Measurements from ENCODE around the gene ST6GALNAC3.

ST6GALNAC3 gene

DNA sequence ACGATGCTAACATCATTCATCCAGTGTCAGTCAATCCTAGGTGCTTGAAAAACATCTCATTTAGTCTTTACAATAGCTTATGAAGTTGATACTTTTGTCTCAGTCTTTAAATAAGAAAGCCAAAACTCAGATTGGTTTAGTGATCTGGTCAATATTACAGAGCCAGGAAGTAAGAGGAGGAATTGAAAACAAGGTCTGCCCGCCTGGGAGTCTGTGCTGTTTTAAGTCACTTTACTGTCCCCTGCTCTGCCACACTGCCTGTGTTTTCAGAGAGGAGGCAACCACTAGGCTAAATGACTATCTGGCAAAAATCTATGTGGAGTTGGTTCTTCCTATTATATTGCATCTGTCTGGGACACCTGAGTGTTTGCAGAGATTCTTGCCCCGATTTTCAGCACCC is 62.3 kb downstream of the ST6GALNAC3 start:
- no peaks in the 10 kb centered on the region for H3F3A ChIP-seq (ENCODE audit: low read depth)
- no peak overlapping the region for H2AFZ ChIP-seq (ENCODE audit: low read length)
- H3K9ac ChIP-seq (ENCODE audit: low read depth, low read length, poor library complexity, severe bottlenecking) = no peak overlapping the region
- H3K4me3 ChIP-seq (ENCODE audit: low read length, poor library complexity, severe bottlenecking) = no peak overlapping the region
- no peak overlapping the region for H3K4me2 ChIP-seq (ENCODE audit: low read depth, low read length, poor library complexity, severe bottlenecking)
- no peaks in the 10 kb centered on the region for H3K9me3 ChIP-seq (ENCODE audit: insufficient read depth, low read depth, low read length)
- H3K9me2 ChIP-seq (replicated peaks; ENCODE audit: low read depth, low read length) = no peaks in the 10 kb centered on the region
- no peaks in the 10 kb centered on the region for H4K20me1 ChIP-seq (ENCODE audit: insufficient read depth, low read length, poor library complexity, severe bottlenecking)
- no peak for TF ChIP-seq EZH2phosphoT487 (IDR thresholded peaks at IDR 0.05; ENCODE audit: borderline replicate concordance)
- TF ChIP-seq, protein P1, sequence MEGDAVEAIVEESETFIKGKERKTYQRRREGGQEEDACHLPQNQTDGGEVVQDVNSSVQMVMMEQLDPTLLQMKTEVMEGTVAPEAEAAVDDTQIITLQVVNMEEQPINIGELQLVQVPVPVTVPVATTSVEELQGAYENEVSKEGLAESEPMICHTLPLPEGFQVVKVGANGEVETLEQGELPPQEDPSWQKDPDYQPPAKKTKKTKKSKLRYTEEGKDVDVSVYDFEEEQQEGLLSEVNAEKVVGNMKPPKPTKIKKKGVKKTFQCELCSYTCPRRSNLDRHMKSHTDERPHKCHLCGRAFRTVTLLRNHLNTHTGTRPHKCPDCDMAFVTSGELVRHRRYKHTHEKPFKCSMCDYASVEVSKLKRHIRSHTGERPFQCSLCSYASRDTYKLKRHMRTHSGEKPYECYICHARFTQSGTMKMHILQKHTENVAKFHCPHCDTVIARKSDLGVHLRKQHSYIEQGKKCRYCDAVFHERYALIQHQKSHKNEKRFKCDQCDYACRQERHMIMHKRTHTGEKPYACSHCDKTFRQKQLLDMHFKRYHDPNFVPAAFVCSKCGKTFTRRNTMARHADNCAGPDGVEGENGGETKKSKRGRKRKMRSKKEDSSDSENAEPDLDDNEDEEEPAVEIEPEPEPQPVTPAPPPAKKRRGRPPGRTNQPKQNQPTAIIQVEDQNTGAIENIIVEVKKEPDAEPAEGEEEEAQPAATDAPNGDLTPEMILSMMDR (conservative IDR thresholded peaks at IDR 0.05; ENCODE audit: low read length) = no peak
- no peaks in the 10 kb centered on the region for H3K27me3 ChIP-seq (ENCODE audit: insufficient read depth, low read length, poor library complexity, severe bottlenecking)
- no peaks in the 10 kb centered on the region for H3K79me2 ChIP-seq (ENCODE audit: insufficient read depth, low read length)
- H3K36me3 ChIP-seq (ENCODE audit: insufficient read depth, low read length) = no peaks in the 10 kb centered on the region
- H3K4me1 ChIP-seq (ENCODE audit: insufficient read depth, low read length, poor library complexity, severe bottlenecking) = no peaks in the 10 kb centered on the region

DNA sequence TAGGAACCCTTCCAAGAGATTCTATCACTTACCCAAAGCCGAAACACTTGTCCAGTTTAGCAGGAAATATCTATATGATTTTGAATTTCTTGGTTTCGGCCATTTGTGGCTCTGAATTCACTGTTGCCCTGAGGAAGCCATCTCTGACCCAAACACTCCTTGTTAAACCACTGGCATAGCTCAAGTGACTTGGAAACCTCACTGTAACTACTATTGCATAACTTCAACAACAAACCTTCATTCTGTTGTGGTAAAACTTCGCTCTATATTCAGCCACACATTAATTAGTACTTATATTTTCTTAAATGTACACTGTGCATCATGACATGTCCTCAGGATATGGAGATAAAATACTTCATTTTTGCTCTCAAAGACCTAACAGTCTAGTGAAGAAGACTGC is 63.2 kb downstream of the ST6GALNAC3 start:
- Histone ChIP-seq H3K36me3 (ENCODE audit: insufficient read depth, low read length) (no peaks in the 10 kb centered on the region), H3K4me3 (ENCODE audit: low read length, poor library complexity, severe bottlenecking) (no peak overlapping the region), H3K27me3 (ENCODE audit: insufficient read depth, low read length, poor library complexity, severe bottlenecking) (no peaks in the 10 kb centered on the region), H3K4me2 (ENCODE audit: low read depth, low read length, poor library complexity, severe bottlenecking) (no peak overlapping the region), H3K79me2 (ENCODE audit: insufficient read depth, low read length) (no peaks in the 10 kb centered on the region), H2AFZ (ENCODE audit: low read length) (no peak overlapping the region), H3K9me2 (replicated peaks; ENCODE audit: low read depth, low read length) (no peaks in the 10 kb centered on the region), H3K4me1 (ENCODE audit: insufficient read depth, low read length, poor library complexity, severe bottlenecking) (no peaks in the 10 kb centered on the region), H4K20me1 (ENCODE audit: insufficient read depth, low read length, poor library complexity, severe bottlenecking) (no peaks in the 10 kb centered on the region), H3F3A (ENCODE audit: low read depth) (no peaks in the 10 kb centered on the region), H3K9ac (ENCODE audit: low read depth, low read length, poor library complexity, severe bottlenecking) (no peak overlapping the region), H3K9me3 (ENCODE audit: insufficient read depth, low read depth, low read length) (no peaks in the 10 kb centered on the region)
- TF ChIP-seq EZH2phosphoT487 (IDR thresholded peaks at IDR 0.05; ENCODE audit: borderline replicate concordance) = no peak
- TF ChIP-seq, protein P1 (conservative IDR thresholded peaks at IDR 0.05; ENCODE audit: low read length) = no peak

DNA sequence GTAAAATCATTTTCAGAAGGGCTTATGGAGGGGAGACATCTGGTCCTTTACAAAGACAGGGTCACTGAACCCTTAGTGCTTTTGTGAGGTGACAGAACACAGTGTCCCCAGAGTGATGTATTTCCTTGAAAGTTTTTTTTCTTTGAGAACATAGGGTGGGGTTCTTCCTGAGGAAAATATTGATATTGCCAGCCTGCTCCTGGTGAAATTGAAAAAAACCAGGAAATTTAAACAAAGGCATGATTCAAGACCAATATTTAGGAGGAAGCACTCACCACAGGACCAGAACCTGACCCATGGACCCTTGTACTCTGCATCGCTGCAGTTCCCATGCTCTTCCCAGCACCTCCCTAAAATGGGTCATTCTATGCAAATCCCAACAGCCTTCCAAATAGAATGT is 63.7 kb downstream of the ST6GALNAC3 start:
- Histone ChIP-seq H2AFZ (ENCODE audit: low read length) (no peak overlapping the region), H3K4me3 (ENCODE audit: low read length, poor library complexity, severe bottlenecking) (no peak overlapping the region), H3F3A (ENCODE audit: low read depth) (no peaks in the 10 kb centered on the region), H3K36me3 (ENCODE audit: insufficient read depth, low read length) (no peaks in the 10 kb centered on the region), H3K4me1 (ENCODE audit: insufficient read depth, low read length, poor library complexity, severe bottlenecking) (no peaks in the 10 kb centered on the region), H3K9me3 (ENCODE audit: insufficient read depth, low read depth, low read length) (no peaks in the 10 kb centered on the region), H3K4me2 (ENCODE audit: low read depth, low read length, poor library complexity, severe bottlenecking) (no peak overlapping the region), H3K27me3 (ENCODE audit: insufficient read depth, low read length, poor library complexity, severe bottlenecking) (no peaks in the 10 kb centered on the region), H3K9me2 (replicated peaks; ENCODE audit: low read depth, low read length) (no peaks in the 10 kb centered on the region), H4K20me1 (ENCODE audit: insufficient read depth, low read length, poor library complexity, severe bottlenecking) (no peaks in the 10 kb centered on the region), H3K79me2 (ENCODE audit: insufficient read depth, low read length) (no peaks in the 10 kb centered on the region), H3K9ac (ENCODE audit: low read depth, low read length, poor library complexity, severe bottlenecking) (no peak overlapping the region)
- TF ChIP-seq, protein P1 (conservative IDR thresholded peaks at IDR 0.05; ENCODE audit: low read length) = no peak
- no peak for TF ChIP-seq EZH2phosphoT487 (IDR thresholded peaks at IDR 0.05; ENCODE audit: borderline replicate concordance)

Measured in Loucy (cell line).